ENCODE data around the gene MEG3.

DNA sequence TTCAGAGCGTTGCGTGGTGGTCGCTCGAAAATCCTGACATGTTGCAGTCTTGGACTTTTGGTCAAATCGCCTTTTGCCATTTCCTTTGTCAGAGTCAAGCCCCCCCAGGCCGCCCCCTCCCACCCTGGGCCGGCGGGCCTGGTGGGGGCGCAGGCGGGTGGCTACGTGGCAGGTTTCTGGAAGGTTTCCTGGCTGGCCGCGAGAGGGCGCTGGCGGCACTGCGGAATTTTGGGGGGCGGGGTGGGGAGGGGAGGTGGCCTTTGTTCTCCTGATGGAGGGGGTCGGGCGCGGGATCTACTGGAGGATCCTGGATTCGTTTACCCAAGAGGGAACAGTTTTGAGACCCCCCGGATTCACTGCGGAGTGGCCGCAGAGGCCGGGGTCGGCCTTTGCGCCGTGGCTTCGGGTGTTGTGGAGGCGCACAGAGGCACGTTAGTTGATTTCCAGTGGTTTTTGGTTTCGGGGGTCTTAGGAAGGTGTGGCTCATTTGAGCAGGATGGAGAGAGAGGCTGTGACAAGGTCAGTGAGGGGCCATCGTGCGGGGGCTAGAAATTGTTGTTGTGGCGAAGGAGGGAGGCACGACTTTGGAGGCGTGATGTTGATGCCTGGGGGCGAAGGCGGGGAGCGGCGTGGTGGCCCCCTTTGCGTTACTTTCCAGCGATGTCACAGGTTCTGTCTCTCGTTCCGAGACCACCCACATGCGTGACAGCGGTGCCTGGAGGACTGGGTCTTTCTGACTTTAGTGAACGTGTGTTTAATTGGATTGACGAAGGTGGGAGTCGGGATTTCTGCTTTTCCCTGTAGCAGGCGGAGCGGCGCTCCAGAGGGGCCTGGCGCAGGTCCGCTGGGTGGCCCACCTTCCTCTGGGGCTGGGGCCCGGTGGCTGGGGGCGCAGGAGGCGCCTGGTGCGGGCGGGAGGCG lies 1.4 kb downstream of the MEG3 start:
- TF ChIP-seq, protein P1, sequence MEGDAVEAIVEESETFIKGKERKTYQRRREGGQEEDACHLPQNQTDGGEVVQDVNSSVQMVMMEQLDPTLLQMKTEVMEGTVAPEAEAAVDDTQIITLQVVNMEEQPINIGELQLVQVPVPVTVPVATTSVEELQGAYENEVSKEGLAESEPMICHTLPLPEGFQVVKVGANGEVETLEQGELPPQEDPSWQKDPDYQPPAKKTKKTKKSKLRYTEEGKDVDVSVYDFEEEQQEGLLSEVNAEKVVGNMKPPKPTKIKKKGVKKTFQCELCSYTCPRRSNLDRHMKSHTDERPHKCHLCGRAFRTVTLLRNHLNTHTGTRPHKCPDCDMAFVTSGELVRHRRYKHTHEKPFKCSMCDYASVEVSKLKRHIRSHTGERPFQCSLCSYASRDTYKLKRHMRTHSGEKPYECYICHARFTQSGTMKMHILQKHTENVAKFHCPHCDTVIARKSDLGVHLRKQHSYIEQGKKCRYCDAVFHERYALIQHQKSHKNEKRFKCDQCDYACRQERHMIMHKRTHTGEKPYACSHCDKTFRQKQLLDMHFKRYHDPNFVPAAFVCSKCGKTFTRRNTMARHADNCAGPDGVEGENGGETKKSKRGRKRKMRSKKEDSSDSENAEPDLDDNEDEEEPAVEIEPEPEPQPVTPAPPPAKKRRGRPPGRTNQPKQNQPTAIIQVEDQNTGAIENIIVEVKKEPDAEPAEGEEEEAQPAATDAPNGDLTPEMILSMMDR (IDR thresholded peaks at IDR 0.05): 0 out of 2 replicates have a peak, but pooled peaks have one; percentile 31
- TF ChIP-seq TEAD1 (CRISPR knock-in tag; IDR thresholded peaks at IDR 0.05): no peak
- TF ChIP-seq AR (CRISPR knock-in tag; IDR thresholded peaks at IDR 0.05): no peak
- no peak for TF ChIP-seq JUN (CRISPR knock-in tag; IDR thresholded peaks at IDR 0.05)
- TF ChIP-seq, protein P2, sequence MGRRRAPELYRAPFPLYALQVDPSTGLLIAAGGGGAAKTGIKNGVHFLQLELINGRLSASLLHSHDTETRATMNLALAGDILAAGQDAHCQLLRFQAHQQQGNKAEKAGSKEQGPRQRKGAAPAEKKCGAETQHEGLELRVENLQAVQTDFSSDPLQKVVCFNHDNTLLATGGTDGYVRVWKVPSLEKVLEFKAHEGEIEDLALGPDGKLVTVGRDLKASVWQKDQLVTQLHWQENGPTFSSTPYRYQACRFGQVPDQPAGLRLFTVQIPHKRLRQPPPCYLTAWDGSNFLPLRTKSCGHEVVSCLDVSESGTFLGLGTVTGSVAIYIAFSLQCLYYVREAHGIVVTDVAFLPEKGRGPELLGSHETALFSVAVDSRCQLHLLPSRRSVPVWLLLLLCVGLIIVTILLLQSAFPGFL (CRISPR knock-in tag; IDR thresholded peaks at IDR 0.05; ENCODE audit: borderline replicate concordance): no peak
- TF ChIP-seq CREM (CRISPR knock-in tag; IDR thresholded peaks at IDR 0.05): no peak
- TF ChIP-seq ATF3 (CRISPR knock-in tag; conservative IDR thresholded peaks at IDR 0.05): no peak
- TF ChIP-seq ZBTB43 (CRISPR knock-in tag; IDR thresholded peaks at IDR 0.05): no peak
- no peak for TF ChIP-seq SP1 (CRISPR knock-in tag; conservative IDR thresholded peaks at IDR 0.05)
- TF ChIP-seq CREB1 (CRISPR knock-in tag; IDR thresholded peaks at IDR 0.05): no peak
- TF ChIP-seq, protein P3, sequence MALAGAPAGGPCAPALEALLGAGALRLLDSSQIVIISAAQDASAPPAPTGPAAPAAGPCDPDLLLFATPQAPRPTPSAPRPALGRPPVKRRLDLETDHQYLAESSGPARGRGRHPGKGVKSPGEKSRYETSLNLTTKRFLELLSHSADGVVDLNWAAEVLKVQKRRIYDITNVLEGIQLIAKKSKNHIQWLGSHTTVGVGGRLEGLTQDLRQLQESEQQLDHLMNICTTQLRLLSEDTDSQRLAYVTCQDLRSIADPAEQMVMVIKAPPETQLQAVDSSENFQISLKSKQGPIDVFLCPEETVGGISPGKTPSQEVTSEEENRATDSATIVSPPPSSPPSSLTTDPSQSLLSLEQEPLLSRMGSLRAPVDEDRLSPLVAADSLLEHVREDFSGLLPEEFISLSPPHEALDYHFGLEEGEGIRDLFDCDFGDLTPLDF (CRISPR knock-in tag; IDR thresholded peaks at IDR 0.05): no peak
- no peak for TF ChIP-seq IRF1 (CRISPR knock-in tag; IDR thresholded peaks at IDR 0.05)
- no peak for TF ChIP-seq ZBTB21 (CRISPR knock-in tag; IDR thresholded peaks at IDR 0.05; ENCODE audit: borderline replicate concordance)
- TF ChIP-seq PRRX2 (CRISPR knock-in tag; IDR thresholded peaks at IDR 0.05): no peak
